ENCODE results near the gene GPC5.
"Not testable (repeated sequence)": the region's sequence is repeated elsewhere in the genome, so short reads cannot be mapped to it uniquely, and the experiment has no call there.

Gene GPC5

GRCh38 chr13:92412996-92413395, 1014.6 kb downstream of the GPC5 start:
- no peak for DNase-seq

- no peak for DNase-seq
These were observed 1015.0 kb downstream of the GPC5 start for GRCh38 chr13:92413452-92413851.

GRCh38 chr13:92414851-92415250, 1016.4 kb downstream of the GPC5 start:
- DNase-seq = no peak

GRCh38 chr13:92415781-92416180, 1017.4 kb downstream of the GPC5 start:
- DNase-seq = no peak

- DNase-seq = peak; percentile 50
These were observed 1020.5 kb downstream of the GPC5 start for GRCh38 chr13:92418818-92419412.

GRCh38 chr13:92429231-92429630, 1030.8 kb downstream of the GPC5 start:
- DNase-seq = no peak

GRCh38 chr13:92433386-92433785, 1035.0 kb downstream of the GPC5 start:
- no peak for DNase-seq

- no peak for DNase-seq
These were observed 1035.5 kb downstream of the GPC5 start for GRCh38 chr13:92433963-92434362.

- no peak for DNase-seq
These were observed 1038.5 kb downstream of the GPC5 start for GRCh38 chr13:92436924-92437323.

- no peak for DNase-seq
These were observed 1045.8 kb downstream of the GPC5 start for GRCh38 chr13:92444244-92444643.

GRCh38 chr13:92451060-92451459, 1052.6 kb downstream of the GPC5 start:
- no peak for DNase-seq

- DNase-seq = no peak
These were observed 1054.4 kb downstream of the GPC5 start for GRCh38 chr13:92452840-92453239.

- no peak for DNase-seq
These were observed 1060.9 kb downstream of the GPC5 start for GRCh38 chr13:92459306-92459705.

- DNase-seq = no peak
These were observed 1062.1 kb downstream of the GPC5 start for GRCh38 chr13:92460479-92460878.

- DNase-seq = no peak
These were observed 1063.0 kb downstream of the GPC5 start for GRCh38 chr13:92461402-92461801.

GRCh38 chr13:92461831-92462230, 1063.4 kb downstream of the GPC5 start:
- DNase-seq = no peak

- peak; percentile 62 for DNase-seq
These were observed 1064.7 kb downstream of the GPC5 start for GRCh38 chr13:92463134-92463533.

GRCh38 chr13:92473765-92474475, 1075.5 kb downstream of the GPC5 start:
- DNase-seq = no peak

- no peak for DNase-seq
These were observed 1082.0 kb downstream of the GPC5 start for GRCh38 chr13:92480387-92480786.

GRCh38 chr13:92482790-92483189, 1084.4 kb downstream of the GPC5 start:
- DNase-seq = not testable (repeated sequence)

- no peak for DNase-seq
These were observed 1085.5 kb downstream of the GPC5 start for GRCh38 chr13:92483894-92484293.

GRCh38 chr13:92487238-92487637, 1088.8 kb downstream of the GPC5 start:
- no peak for DNase-seq

- DNase-seq = no peak
These were observed 1089.9 kb downstream of the GPC5 start for GRCh38 chr13:92488249-92488852.

- DNase-seq = no peak
These were observed 1093.4 kb downstream of the GPC5 start for GRCh38 chr13:92491839-92492238.

Measured in NCI-H510A treated with DMSO at 0.1 percent for 48 hours (cell line).